ENCODE results near the gene UGT1A10. TPM values are rescaled to one million over a fixed set of nuclear protein-coding genes. Genes with fewer than 3 reads are reported as not detected.

Gene UGT1A10
- total RNA-seq, 1 experiment from 2014 or later = 1.0 TPM

DNA sequence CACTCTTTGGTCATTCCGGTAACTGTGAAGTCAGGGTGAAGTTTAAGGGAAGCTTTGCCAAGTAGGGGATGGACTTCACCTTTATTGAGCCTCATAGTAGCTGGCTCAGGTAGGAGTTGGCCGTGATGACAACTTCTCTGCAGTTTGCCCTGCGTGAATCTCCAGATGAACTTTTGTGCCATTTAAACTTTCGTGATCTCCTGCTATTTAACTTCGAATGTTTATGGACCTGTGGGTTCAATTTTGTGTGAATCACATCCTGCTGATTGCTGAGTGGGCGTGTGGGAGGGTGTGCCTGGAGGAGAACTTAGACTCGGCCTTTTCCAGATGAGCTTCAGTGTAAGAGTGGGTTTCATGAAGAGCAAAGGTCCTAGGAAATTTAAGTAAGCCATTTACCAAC lies 128.0 kb downstream of the UGT1A10 start:
- peaks cover 12% of the 10 kb centered on the region for H3K36me3 Mint-ChIP-seq (ENCODE audit: insufficient read depth, unreplicated experiment)
- Histone ChIP-seq H3K36me3 (ENCODE audit: control insufficient read depth, insufficient read depth, low read length) (no peaks in the 10 kb centered on the region), H3K27me3 (replicated peaks; ENCODE audit: control insufficient read depth, insufficient read depth, low read length) (no peaks in the 10 kb centered on the region), H3K4me1 (no peaks in the 10 kb centered on the region), H3K4me3 (ENCODE audit: low read depth, low read length) (no peak overlapping the region), H3K9me3 (no peaks in the 10 kb centered on the region)
- DNase-seq = no peak
- TF ChIP-seq, protein P1, sequence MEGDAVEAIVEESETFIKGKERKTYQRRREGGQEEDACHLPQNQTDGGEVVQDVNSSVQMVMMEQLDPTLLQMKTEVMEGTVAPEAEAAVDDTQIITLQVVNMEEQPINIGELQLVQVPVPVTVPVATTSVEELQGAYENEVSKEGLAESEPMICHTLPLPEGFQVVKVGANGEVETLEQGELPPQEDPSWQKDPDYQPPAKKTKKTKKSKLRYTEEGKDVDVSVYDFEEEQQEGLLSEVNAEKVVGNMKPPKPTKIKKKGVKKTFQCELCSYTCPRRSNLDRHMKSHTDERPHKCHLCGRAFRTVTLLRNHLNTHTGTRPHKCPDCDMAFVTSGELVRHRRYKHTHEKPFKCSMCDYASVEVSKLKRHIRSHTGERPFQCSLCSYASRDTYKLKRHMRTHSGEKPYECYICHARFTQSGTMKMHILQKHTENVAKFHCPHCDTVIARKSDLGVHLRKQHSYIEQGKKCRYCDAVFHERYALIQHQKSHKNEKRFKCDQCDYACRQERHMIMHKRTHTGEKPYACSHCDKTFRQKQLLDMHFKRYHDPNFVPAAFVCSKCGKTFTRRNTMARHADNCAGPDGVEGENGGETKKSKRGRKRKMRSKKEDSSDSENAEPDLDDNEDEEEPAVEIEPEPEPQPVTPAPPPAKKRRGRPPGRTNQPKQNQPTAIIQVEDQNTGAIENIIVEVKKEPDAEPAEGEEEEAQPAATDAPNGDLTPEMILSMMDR (IDR thresholded peaks at IDR 0.05; ENCODE audit: insufficient read depth in 1 of 2, low read depth in 1 of 2, low read length in 1 of 2, severe bottlenecking in 1 of 2, unreplicated experiment in 1 of 2) = no peak
- POLR2A ChIA-PET = no interaction called here
- no peak overlapping the region for H3K4me3 Mint-ChIP-seq (ENCODE audit: unreplicated experiment)
- no TSS peak for BruUV-seq (replicated peaks)
- H3K9me3 Mint-ChIP-seq (ENCODE audit: unreplicated experiment) = no peaks in the 10 kb centered on the region
- peaks cover 9% of the 10 kb centered on the region for H3K4me1 Mint-ChIP-seq (ENCODE audit: low read depth, unreplicated experiment)
- intact Hi-C loops (cut with micrococcal nuclease; ENCODE audit: unreplicated experiment) = no loop called here
- H3K27ac Mint-ChIP-seq (ENCODE audit: unreplicated experiment) = no peak overlapping the region
- CTCF ChIA-PET = no interaction called here
- no peaks in the 10 kb centered on the region for H3K27me3 Mint-ChIP-seq (ENCODE audit: insufficient read depth, unreplicated experiment)

DNA sequence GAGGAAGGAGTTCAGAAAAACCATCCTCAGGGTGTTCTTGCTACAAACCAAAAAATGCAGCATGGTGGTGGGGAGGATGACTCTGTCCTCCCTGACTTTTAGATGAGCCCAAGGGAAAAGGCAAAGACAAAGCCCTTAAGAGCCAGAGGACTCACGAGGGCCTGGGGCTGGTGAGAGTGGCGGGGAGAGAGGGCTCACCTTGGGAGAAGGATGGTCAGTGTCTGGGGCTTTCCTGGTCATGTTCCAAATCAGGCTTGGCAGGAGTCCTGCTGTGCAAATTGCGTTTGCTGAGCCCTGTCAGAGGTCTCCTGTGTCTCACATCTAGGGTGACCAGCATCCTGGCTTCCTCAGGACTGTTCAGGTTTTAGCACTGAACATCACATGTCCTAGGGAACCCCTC lies 128.5 kb downstream of the UGT1A10 start:
- no peak for DNase-seq
- ChIA-PET CTCF (no interaction called here), POLR2A (no interaction called here)
- no TSS peak for BruUV-seq (replicated peaks)
- no peaks in the 10 kb centered on the region for H3K27me3 ChIP-seq (replicated peaks; ENCODE audit: control insufficient read depth, insufficient read depth, low read length)
- Mint-ChIP-seq H3K4me1 (ENCODE audit: low read depth, unreplicated experiment) (peaks cover 9% of the 10 kb centered on the region), H3K4me3 (ENCODE audit: unreplicated experiment) (no peak overlapping the region), H3K27me3 (ENCODE audit: insufficient read depth, unreplicated experiment) (no peaks in the 10 kb centered on the region), H3K36me3 (ENCODE audit: insufficient read depth, unreplicated experiment) (peaks cover 17% of the 10 kb centered on the region), H3K9me3 (ENCODE audit: unreplicated experiment) (no peaks in the 10 kb centered on the region), H3K27ac (ENCODE audit: unreplicated experiment) (no peak overlapping the region)
- no peaks in the 10 kb centered on the region for H3K4me1 ChIP-seq
- TF ChIP-seq, protein P1 (IDR thresholded peaks at IDR 0.05; ENCODE audit: insufficient read depth in 1 of 2, low read depth in 1 of 2, low read length in 1 of 2, severe bottlenecking in 1 of 2, unreplicated experiment in 1 of 2) = no peak
- no peaks in the 10 kb centered on the region for H3K36me3 ChIP-seq (ENCODE audit: control insufficient read depth, insufficient read depth, low read length)
- H3K9me3 ChIP-seq = no peaks in the 10 kb centered on the region
- no peak overlapping the region for H3K4me3 ChIP-seq (ENCODE audit: low read depth, low read length)
- intact Hi-C loops (cut with micrococcal nuclease; ENCODE audit: unreplicated experiment) = no loop called here

- Mint-ChIP-seq H3K4me1 (ENCODE audit: low read depth, unreplicated experiment) (peaks cover 9% of the 10 kb centered on the region), H3K27ac (ENCODE audit: unreplicated experiment) (no peak overlapping the region), H3K9me3 (ENCODE audit: unreplicated experiment) (no peaks in the 10 kb centered on the region), H3K4me3 (ENCODE audit: unreplicated experiment) (no peak overlapping the region), H3K36me3 (ENCODE audit: insufficient read depth, unreplicated experiment) (peaks cover 23% of the 10 kb centered on the region), H3K27me3 (ENCODE audit: insufficient read depth, unreplicated experiment) (no peaks in the 10 kb centered on the region)
- no TSS peak for BruUV-seq (replicated peaks)
- TF ChIP-seq, protein P1 (IDR thresholded peaks at IDR 0.05; ENCODE audit: insufficient read depth in 1 of 2, low read depth in 1 of 2, low read length in 1 of 2, severe bottlenecking in 1 of 2, unreplicated experiment in 1 of 2) = no peak
- Histone ChIP-seq H3K9me3 (no peaks in the 10 kb centered on the region), H3K36me3 (ENCODE audit: control insufficient read depth, insufficient read depth, low read length) (no peaks in the 10 kb centered on the region), H3K27me3 (replicated peaks; ENCODE audit: control insufficient read depth, insufficient read depth, low read length) (no peaks in the 10 kb centered on the region), H3K4me1 (no peaks in the 10 kb centered on the region), H3K4me3 (ENCODE audit: low read depth, low read length) (no peak overlapping the region)
- DNase-seq = no peak
- CTCF ChIA-PET = no interaction called here
- intact Hi-C loops (cut with micrococcal nuclease; ENCODE audit: unreplicated experiment) = no loop called here
- POLR2A ChIA-PET = no interaction called here
Observed at GRCh38 chr2:233766416-233766815, 130.2 kb downstream of the UGT1A10 start.
